HT1080 (cell line): ENCODE data around the gene SLC39A8. TPM values are rescaled to one million over a fixed set of nuclear protein-coding genes. Genes with fewer than 3 reads are reported as not detected.
"Not testable (repeated sequence)": the region's sequence is repeated elsewhere in the genome, so short reads cannot be mapped to it uniquely, and the experiment has no call there.

Source experiments
- DNase-seq: peaks from one replicate; pipeline ENCODE4 v3.0.0-alpha.2; 2015; ENCODE audit warnings: low read depth
- total RNA-seq: library from RNA; depleted of rRNA; stranded (reverse); fragments of >200 nt; shearing (Covaris generic); gene quantifications from 2 replicates; pipeline ENCODE4 v1.2.3, GENCODE V29; 2014

Gene SLC39A8
- total RNA-seq, 1 experiment from 2014 or later = 45.6 TPM

DNA sequence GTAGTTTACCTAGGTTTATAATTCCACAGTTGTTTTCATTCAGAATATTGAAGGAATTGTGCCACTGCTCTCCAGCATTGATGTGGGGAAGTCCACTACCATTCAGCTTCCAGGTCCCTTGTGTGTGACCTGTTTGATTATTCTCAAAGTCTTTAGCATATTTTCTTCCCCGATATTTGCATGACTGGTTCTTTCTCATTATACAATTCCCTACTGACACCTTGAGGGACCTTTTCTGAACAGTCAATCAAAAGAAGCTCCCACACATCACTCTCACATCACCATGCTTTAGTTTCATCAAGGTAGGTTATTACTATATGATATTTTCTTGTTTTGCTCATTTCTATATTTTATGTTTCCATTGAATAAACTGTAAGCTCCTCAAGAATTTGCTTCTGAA is 44.1 kb downstream of the SLC39A8 start:
- no peak for DNase-seq

DNA sequence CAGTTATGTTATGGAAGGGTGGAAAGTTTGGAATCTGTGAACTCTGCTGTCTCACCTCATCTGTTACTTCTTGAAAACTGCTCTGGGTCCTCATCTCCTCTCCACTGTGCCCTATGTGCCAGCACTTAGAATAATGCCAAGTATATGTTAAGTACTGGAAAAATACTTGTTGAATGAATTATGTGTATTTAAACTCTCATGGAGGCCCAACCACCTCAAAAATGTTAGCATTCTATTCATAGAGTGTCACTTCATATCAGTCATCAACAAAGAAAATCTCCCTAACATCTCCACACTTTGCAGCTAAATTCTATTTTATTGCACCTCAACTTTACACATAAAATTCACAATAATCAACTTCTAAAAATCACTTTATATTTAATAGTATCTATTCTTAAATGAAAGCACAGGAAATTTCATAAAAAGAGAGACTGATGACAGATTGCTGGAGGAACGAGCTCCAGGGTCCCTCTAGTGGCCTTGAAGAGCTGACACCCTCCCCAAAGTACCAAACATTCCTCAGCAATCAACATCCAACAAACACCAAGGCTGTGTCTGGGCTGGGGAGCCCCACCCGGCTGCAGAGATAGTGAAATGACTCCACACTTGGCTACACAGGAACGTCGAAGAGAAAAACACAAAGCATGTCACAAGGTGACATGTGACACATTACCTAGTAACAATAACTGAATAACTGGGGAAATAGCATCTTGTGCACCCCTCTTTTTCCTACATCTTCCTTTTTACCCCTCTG is 45.8 kb downstream of the SLC39A8 start:
- peak; percentile 61 for DNase-seq

DNA sequence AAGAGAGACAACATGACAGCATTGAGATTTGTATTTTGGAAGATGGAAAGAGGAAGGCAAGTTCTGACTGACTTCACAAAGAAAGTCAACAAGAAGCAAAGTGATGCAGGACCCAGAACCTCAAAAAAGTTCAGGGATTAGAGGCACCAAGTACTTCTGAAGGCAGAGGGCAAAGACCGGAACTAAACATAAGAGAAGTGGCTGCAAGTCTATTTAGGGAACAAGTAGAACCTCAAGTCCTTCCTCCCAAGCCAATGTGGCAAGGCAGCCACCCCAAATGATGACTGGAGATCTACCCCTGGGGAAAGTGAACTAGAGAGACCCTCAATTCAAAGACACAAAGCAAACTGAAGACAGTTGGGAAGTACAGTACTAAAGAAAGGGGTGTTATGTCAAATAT is 46.6 kb downstream of the SLC39A8 start:
- no peak for DNase-seq

DNA sequence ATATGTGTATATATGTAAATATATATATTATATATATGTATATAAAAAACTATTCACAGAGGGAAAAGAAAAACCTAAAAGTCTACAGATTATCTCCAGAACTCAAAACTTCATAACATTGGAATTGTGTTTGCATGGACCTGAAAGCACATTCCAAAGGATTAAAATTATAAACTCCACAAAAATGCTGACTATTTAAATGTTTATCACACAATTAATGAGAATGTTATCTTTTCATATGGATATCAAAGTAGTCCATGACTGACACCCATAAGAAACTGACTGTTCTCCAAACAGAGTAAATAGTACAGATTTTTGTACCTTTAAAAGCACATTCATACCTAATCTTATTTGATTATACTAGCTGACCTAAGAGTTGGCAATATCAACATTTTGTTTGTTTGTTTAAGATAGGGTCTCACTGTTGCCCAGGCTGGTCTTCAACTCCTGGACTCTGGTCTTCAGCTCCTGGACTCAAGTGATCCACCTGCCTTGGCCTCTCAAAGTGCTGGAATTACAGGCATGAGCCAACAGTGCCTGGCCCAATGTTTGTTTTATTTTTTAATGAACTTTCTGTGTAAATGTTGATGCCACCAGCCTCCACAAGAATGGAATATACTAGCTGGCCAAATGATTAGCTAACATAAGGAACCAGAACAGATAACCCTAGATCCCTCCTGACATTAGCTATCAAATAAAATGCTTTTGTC is 50.0 kb downstream of the SLC39A8 start:
- no peak for DNase-seq

DNA sequence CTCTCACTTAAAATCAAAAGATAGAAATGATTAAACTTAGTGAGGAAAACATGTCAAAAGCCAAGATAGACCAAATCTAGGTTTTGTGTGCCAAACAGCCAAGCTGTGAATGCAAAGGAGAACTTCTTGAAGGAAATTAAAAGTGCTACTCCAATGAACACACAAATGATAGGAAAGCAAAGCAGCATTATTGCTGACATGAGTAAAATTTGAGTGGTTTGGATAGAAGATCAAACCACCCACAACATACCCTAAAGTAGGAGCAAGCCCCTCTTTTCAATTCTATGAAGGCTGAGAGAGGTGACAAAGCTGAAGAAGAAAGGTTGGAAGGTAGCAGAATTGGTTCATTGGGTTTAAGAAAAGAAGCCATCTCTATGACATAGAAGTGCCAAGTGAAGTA is 56.8 kb downstream of the SLC39A8 start:
- DNase-seq = no peak

- DNase-seq = no peak
Measured at GRCh38 chr4:102285831-102286230, 59.5 kb downstream of the SLC39A8 start.

GRCh38 chr4:102281171-102281839 is 64.0 kb downstream of the SLC39A8 start:
- no peak for DNase-seq

GRCh38 chr4:102273317-102273716 is 72.0 kb downstream of the SLC39A8 start:
- not testable (repeated sequence) for DNase-seq

DNA sequence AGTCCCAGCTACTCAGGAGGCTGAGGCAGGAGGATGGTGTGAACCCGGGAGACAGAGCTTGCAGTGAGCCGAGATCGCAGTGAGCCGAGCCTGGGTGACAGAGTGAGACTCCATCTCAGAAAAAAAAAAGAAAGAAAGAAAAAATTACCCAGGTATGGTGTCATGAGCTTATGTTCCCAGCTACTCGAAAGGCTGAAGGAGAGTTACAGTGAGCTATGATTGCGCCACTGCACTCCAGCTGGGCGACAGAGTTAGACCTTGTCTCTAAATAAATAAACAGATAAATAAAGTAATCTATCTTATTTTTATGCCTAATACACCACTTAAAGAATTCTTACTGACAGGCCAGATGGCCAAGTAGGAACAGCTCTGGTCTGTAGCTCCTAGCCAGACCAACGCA is 73.0 kb downstream of the SLC39A8 start:
- no peak for DNase-seq

GRCh38 chr4:102268355-102268754 is 76.9 kb downstream of the SLC39A8 start:
- no peak for DNase-seq

DNA sequence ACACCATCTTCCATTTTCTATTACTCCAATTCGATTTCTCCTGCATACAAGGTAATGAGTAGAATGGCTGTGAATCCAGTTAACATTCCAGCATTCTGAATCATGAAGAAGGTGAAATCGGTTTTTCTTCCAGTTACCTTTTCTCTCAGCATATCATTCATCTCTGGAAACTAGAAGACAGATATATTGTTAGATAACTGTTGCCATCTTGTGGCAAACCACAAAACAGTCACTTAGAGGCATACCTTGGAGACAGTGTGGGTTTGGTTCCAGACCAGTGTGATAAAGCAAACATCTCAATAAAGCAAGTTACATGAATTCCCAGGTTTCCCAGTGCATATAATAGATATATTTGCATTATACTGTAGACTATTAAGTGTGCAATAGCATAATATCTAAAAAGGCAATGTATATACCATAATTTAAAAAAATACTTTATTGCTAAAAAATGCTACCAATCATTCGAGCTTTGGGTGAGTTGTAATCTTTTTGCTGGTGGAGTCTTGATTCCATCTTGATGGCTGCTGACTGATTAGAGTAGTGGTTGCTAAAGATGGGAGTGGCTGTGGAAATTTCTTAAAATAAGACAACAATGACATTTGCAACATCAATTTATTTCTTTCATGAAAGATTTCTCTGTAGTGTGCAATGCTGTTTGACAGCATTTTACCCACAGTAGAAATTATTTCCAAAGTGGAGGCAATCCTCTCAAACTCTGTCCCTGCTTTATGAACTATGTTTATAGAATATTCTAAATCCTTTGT is 82.1 kb downstream of the SLC39A8 start:
- peak; percentile 54 for DNase-seq

DNA sequence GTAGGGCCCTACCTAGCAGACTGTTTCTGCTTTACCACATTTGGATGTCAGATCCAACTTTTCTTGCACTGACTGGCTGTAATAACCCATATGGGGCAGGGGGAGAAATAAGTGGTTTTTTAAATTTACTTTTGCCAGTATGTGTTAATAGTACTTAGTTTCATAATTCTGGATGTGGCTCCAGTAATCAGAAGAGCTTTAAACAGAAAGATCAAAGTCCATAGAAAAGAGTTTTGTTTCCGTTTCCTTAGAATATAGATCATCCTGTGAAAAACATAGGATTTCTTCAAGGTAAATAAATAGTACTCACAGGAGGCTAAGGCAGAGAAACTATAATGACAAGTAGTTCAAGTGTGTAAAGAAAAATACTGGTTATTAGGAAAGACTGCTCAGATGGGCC is 85.6 kb downstream of the SLC39A8 start:
- DNase-seq = no peak

DNA sequence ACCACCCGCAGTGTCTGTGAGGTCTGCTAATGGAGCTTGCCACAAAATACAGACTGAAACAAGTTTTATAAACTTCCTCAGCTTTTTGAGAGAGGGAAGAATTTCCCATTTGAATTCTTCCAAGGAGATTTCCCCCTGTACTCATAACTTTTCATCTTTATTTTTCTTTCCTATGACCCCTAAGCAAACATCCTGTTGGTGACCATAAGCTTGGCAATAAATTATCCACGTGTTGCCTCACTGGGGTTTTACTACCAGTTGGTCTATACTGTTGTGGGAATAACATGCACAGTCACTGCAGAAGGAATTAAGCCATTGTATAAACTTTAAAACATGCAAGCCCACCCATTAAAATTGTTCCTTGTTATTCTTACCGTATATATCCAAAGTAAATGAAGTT is 86.2 kb downstream of the SLC39A8 start:
- DNase-seq = no peak

GRCh38 chr4:102256321-102256720 is 89.0 kb downstream of the SLC39A8 start:
- no peak for DNase-seq

DNA sequence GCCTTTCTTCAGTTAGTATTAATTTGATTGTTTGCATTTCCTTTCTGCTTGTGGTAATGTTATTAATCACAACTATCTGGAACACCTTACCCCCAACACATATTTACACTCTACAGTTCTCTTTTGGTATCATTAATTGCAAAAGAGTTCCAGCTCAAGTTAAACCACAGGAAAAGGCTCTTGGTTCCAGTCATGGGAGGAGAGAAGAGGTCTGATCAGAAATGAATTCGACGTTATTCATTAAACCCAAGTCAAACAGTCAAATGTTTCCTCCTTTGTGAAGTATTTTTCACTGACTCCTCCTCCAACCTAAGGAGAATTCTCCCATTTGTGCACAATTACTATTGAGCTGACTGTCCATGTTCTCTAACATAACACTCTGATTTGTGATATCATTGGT is 91.4 kb downstream of the SLC39A8 start:
- DNase-seq = no peak

DNA sequence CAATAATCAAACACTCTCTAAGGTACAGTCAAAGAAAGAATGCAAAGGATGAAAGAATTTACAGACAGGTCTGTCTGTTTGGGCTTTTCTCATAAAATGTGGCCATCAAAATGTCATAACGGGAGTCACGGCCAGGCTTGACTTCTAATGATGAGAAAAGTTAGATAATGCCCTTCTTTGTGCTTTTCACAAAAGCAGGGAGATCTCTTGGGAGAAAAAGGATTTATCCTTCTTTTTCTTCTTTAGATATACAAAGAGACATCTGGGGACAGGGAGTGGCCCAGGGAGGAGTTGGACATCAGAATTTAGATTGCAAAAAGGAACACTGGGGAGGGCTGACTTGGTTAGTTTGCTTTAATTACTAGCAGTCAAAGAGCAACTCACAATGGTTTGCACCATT is 93.1 kb downstream of the SLC39A8 start:
- DNase-seq = no peak

DNA sequence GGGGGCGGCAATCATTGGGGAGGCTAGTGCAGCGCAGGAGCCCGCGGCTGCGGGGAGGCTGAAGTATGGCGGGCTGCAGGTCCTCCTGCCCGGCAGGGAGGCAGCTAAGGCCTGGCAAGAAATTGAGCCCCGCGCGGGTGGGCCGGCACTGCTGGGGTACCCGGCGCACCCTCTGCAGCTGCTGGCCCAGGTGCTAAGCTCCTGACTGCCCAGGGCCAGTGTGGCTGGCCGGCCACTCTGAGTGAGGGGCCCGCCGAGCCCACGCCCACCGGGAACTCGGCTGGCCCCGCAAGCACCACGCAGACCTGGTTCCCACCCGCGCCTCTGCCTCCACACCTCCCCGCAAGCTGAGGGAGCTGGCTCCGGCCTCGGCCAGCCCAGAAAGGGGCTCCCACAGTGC is 94.9 kb downstream of the SLC39A8 start:
- no peak for DNase-seq

DNA sequence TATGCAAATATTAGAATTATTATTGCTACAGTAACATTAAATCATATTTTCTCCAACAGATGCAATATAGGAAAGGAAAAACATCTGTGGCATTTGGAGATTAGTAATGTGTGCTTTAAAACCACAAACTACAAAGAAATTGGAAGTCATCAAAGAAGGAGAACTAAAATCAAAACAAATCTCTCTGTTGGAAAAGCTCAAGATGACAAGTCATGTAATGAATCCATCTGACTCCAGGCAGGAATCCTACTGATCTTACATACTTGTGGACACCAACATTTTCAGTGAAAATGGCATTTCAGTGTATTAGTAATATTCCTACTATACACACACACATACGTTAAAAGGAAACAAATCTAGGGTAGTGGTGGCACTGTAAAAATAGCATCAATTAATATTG is 98.2 kb downstream of the SLC39A8 start:
- DNase-seq = no peak

GRCh38 chr4:102246416-102246815 is 98.9 kb downstream of the SLC39A8 start:
- no peak for DNase-seq

GRCh38 chr4:102244878-102245535 is 100.3 kb downstream of the SLC39A8 start:
- no peak for DNase-seq

- not testable (repeated sequence) for DNase-seq
Measured at GRCh38 chr4:102243296-102243695, 102.0 kb downstream of the SLC39A8 start.
